Measurements from ENCODE around the gene CTBP2.
"Not testable (repeated sequence)": the region's sequence is repeated elsewhere in the genome, so short reads cannot be mapped to it uniquely, and the experiment has no call there.

CTBP2 gene

DNA sequence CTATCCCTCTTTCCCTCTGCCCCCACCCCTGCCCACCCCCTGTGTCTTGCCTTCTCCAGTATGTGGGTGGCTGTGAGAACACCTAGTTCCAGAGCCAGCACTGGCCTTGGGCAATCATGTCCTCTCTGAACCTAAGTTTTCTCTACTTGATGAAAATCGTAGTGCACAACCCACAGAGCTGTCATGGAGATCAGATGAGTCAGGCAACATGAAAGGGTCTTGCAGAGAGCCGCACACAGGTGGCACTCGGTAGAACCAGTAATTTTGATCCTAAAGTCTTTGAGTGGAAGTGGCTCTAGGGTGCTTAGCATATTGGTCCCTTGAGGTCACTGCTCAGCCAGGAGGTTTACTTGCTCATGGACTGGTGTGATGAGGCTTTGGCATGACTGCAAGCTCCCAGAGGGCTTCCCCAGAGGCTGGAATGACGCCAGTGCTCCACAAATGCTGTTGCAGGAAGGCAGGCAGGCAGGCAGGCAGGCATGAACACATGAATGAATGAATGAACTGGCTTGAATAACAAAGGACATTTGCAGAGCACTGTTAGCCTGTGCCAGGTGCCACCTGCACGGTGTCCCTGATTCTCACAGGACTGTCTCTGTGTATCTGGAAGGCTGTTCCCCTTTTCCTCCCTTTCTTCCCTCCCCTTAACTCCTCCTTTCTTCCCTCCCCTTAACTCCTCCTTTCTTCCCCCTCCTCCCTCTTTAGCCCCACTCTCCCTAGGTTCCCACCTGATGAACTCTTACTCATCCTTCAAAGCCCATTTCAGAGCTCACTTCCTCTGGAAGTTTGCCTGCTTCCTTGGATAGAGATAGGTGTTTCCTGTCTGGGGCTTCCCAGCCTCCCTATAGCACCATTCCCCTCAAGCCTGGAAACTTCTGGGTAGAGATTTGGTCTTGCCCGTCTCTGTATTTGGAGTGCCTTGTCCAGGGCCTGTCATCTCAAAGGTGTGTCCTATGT is 27.2 kb upstream of the CTBP2 start:
- no peak for DNase-seq (ENCODE audit: low read depth)
- H3K4me3 ChIP-seq (ENCODE audit: control insufficient read depth, low read depth, low read length) = no peak overlapping the region
- TF ChIP-seq, protein P1, sequence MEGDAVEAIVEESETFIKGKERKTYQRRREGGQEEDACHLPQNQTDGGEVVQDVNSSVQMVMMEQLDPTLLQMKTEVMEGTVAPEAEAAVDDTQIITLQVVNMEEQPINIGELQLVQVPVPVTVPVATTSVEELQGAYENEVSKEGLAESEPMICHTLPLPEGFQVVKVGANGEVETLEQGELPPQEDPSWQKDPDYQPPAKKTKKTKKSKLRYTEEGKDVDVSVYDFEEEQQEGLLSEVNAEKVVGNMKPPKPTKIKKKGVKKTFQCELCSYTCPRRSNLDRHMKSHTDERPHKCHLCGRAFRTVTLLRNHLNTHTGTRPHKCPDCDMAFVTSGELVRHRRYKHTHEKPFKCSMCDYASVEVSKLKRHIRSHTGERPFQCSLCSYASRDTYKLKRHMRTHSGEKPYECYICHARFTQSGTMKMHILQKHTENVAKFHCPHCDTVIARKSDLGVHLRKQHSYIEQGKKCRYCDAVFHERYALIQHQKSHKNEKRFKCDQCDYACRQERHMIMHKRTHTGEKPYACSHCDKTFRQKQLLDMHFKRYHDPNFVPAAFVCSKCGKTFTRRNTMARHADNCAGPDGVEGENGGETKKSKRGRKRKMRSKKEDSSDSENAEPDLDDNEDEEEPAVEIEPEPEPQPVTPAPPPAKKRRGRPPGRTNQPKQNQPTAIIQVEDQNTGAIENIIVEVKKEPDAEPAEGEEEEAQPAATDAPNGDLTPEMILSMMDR (conservative IDR thresholded peaks at IDR 0.05; ENCODE audit: control insufficient read depth, insufficient read depth, low read depth, low read length) = no peak

DNA sequence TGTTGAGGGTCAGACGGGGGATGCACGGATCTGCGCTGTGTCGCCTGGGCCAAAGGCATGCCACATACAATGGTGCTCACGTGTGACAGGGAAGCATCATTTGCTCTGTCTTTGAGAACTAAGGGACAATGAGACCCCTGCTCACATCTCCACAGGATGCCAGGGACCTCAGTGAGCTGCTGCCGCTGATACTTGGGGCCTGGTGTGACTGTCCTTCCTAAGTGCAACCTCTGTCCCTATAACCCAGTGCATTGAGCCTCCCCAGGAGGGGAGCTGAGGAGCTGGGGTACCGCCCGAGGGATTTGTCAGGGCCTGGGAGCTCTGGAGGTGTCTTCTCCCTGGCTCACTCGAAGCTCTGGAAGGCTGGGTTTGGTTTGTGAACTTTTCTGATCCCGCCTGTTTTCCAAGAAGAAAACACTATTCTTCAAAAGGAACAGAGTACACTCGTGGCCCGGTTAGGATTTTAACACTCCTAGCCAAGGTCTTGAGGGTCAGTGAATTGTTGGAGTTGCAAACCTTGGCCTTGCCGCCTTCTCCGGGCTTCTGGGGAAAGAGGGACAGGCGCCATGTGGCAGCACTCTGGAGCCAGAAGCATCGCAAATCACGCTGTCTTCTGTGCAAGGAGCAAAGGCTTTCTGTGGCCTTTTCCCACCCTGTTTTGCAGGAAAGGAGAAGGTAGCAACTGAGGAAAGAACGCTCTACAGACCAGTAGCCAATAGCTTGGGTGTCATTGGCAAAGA is 26.2 kb upstream of the CTBP2 start:
- no peak overlapping the region for H3K4me3 ChIP-seq (ENCODE audit: control insufficient read depth, low read depth, low read length)
- TF ChIP-seq, protein P1 (conservative IDR thresholded peaks at IDR 0.05; ENCODE audit: control insufficient read depth, insufficient read depth, low read depth, low read length) = no peak
- no peak for DNase-seq (ENCODE audit: low read depth)

DNA sequence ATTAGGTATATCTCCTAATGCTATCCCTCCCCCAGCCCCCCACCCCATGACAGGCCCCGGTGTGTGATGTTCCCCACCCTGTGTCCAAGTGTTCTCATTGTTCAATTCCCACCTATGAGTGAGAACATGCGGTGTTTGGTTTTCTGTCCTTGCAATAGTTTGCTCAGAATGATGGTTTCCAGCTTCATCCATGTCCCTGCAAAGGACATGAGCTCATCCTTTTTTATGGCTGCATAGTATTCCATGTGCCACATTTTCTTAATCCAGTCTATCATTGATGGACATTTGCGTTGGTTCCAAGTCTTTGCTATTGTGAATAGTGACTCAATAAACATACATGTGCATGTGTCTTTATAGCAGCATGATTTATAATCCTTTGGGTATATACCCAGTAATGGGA is 18.7 kb upstream of the CTBP2 start:
- not testable (repeated sequence) for DNase-seq (ENCODE audit: low read depth); H3K4me3 ChIP-seq (ENCODE audit: control insufficient read depth, low read depth, low read length)

DNA sequence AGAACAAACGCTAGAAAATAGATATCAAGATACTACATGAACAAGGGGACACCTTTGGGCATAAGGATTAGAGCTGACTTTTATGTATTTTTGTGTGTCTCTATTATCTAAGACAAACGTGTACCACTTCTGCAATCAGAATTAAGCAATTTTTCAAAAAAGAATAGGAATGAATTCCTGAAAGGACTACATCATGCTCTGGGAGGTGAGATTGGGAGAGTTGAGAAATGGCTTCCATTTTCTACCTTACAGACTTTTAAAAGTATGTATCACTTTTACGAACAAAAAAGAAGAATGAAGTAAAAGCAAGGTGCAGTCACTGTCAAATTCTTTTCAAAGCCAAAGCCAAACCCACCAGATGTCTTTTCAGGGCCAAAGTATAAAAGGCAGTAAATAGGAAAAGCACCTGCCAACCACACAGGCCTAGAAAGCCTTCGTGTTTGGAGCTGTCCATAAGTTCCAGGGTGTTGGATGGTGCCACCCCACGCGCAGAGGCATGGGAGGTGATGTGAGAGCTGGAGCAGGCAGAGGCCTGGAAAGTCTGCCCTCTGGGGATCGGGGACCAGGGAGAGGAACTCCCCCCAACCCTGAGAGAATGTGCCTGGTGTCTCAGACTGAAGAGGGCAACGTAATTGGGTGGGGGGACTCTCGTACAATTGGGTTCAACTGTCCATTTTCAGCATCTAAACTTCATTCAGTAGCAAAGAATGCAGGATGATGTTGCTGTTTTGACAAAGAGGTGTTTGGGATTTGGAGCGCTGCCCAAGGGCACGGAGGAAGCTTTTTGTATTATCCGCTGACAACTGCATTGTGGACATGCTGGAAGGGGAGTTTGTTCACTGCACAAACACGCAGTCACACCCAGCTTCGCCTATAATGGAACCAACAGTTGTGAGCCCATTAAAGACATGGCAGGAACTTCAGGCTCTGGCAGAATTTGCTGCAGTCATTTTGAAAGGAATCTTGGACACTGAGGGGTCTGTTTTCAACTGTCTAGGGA is 17.6 kb upstream of the CTBP2 start:
- no peak for DNase-seq (ENCODE audit: low read depth)
- TF ChIP-seq, protein P1 (conservative IDR thresholded peaks at IDR 0.05; ENCODE audit: control insufficient read depth, insufficient read depth, low read depth, low read length) = no peak

DNA sequence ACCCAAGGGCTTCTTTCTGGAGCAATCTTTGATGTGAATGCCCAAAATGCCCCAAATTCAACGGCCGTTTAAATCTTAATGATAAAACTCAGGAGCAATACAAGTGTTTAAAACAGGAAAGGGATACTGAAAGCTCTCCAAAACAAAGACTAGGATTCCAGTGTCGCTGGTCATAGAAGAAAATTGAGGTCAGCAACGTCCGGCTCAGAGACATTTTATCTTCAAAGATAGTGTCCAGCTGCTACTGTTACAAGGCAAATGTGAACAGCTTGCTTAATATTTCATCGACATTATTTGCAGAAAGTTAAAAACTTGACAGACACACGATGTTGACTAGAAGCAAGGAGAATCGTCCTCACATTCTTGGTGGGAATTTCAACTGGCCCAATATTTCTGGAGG is 15.4 kb upstream of the CTBP2 start:
- TF ChIP-seq, protein P1 (conservative IDR thresholded peaks at IDR 0.05; ENCODE audit: control insufficient read depth, insufficient read depth, low read depth, low read length) = no peak
- no peak overlapping the region for H3K4me3 ChIP-seq (ENCODE audit: control insufficient read depth, low read depth, low read length)
- no peak for DNase-seq (ENCODE audit: low read depth)

More for the DNA sequence above, 17.6 kb upstream of the CTBP2 start:
- H3K4me3 ChIP-seq (ENCODE audit: control insufficient read depth, low read depth, low read length) = no peak overlapping the region

DNA sequence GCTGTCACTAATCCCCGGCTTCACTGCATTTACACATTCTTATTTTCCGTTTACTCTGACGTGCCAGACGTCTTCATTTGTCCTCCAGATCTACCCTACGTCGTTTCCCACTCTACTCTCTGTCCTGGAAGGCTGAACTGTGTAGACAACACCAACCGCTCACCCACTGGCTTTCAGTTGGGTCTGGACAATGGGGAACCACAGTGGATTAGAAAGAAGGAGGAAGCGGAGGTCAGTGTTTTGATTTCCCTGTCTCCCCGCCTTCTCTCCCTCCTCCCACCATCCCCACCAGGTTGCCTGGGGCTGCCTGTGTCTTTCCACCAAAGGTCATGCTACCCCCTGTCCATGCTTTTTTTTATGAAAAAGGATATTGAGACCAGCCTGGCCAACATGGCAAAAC is 14.0 kb upstream of the CTBP2 start:
- TF ChIP-seq, protein P1 (conservative IDR thresholded peaks at IDR 0.05; ENCODE audit: control insufficient read depth, insufficient read depth, low read depth, low read length) = no peak
- DNase-seq (ENCODE audit: low read depth) = no peak
- no peak overlapping the region for H3K4me3 ChIP-seq (ENCODE audit: control insufficient read depth, low read depth, low read length)

Data from fibroblast of mammary gland (primary cell).